HL-60 (cell line): ENCODE measurements around the gene ZPR1.

ENCODE experiments used
- GABPA ChIP-seq: IDR thresholded peaks from 2 replicates; pipeline ENCODE4 v1.6.1; 2012; ENCODE audit warnings: low read depth
- REST ChIP-seq: IDR thresholded peaks from 2 replicates; pipeline ENCODE4 v1.6.1; 2012; ENCODE audit warnings: low read depth; ENCODE audit not compliant: insufficient replicate concordance
- SPI1 ChIP-seq: IDR thresholded peaks from 2 replicates; pipeline ENCODE4 v1.6.1; 2012; ENCODE audit warnings: low read depth, mild to moderate bottlenecking, borderline replicate concordance
- TF ChIP-seq, protein P1 (sequence below): IDR thresholded peaks from one replicate; pipeline ENCODE4 v1.5.1; 2011; ENCODE audit warnings: low read length, control low read depth, inconsistent platforms; ENCODE audit not compliant: insufficient read depth

DNA sequence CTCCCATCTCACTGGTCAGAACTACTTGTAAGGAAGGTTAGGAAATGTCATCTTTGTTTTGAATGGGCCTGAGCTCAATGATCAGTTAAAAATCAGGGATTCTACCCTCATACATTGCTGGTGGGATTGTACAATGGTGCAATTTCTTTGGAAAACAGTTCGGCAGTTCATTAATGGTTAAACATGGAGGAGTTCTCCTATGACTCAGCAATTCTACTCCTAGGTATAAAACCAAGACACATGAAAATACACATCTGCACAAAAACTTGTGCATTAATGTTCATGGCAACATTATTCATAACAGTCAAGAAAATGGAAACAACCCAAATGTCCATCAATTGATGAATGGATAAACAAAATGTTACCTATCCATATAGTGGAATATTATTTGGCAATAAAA, 8.7 kb upstream of the ZPR1 start:
- TF ChIP-seq GABPA (no peak), SPI1 (no peak), REST (no peak)
- TF ChIP-seq, protein P1, sequence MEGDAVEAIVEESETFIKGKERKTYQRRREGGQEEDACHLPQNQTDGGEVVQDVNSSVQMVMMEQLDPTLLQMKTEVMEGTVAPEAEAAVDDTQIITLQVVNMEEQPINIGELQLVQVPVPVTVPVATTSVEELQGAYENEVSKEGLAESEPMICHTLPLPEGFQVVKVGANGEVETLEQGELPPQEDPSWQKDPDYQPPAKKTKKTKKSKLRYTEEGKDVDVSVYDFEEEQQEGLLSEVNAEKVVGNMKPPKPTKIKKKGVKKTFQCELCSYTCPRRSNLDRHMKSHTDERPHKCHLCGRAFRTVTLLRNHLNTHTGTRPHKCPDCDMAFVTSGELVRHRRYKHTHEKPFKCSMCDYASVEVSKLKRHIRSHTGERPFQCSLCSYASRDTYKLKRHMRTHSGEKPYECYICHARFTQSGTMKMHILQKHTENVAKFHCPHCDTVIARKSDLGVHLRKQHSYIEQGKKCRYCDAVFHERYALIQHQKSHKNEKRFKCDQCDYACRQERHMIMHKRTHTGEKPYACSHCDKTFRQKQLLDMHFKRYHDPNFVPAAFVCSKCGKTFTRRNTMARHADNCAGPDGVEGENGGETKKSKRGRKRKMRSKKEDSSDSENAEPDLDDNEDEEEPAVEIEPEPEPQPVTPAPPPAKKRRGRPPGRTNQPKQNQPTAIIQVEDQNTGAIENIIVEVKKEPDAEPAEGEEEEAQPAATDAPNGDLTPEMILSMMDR, result no peak
